Measurements from ENCODE around the gene ZDHHC1.

DNA sequence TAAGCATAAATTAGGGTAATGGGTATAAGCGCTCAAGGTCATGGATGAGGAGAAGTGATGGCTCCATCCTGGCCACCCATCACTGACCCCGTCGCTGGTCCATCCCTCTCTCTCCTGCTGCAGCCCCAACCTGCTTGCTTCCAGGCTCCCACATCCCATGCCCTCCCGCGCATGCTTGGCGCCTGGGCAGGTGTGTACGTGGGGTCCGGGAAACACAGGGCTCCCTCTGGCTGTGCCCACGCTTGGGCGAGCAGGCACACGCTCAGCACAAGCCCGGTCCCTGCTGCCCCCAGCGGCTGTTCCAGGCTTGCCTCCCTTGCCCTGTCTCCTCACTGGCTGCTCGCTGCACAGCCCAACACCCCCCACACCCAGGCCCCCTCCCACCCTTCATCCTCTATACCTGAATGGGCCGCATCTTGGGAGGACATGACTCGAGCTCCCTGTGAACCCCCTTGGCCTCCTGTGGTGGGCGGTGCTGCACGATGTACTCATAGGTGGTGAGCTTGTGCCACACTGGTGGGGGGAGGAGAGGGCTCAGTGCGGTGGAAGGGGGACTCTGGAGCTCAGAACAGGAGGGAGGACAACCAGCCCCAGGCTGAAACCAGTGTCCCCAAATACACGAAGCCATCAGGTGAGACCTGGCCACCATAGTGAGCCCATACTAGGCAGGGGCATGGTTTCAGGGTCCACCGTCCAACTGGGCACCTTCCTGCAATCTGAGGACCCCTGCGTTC, 18.3 kb downstream of the ZDHHC1 start:
- TF ChIP-seq ZNF70 (CRISPR knock-in tag; IDR thresholded peaks at IDR 0.05) (no peak), SNAI2 (CRISPR knock-in tag; IDR thresholded peaks at IDR 0.05) (no peak), ARNTL (CRISPR knock-in tag; IDR thresholded peaks at IDR 0.05; ENCODE audit: borderline replicate concordance, low read depth) (no peak), PPARA (CRISPR knock-in tag; IDR thresholded peaks at IDR 0.05; ENCODE audit: borderline replicate concordance) (no peak), ZFP3 (CRISPR knock-in tag; IDR thresholded peaks at IDR 0.05) (no peak), ZNF565 (CRISPR knock-in tag; conservative IDR thresholded peaks at IDR 0.05; ENCODE audit: low read depth) (no peak), ZC3H10 (CRISPR knock-in tag; IDR thresholded peaks at IDR 0.05) (no peak), TCF4 (CRISPR knock-in tag; IDR thresholded peaks at IDR 0.05; ENCODE audit: borderline replicate concordance) (no peak), RARB (CRISPR knock-in tag; IDR thresholded peaks at IDR 0.05) (no peak), OSR1 (CRISPR knock-in tag; IDR thresholded peaks at IDR 0.05) (no peak)
- TF ChIP-seq, protein P1, sequence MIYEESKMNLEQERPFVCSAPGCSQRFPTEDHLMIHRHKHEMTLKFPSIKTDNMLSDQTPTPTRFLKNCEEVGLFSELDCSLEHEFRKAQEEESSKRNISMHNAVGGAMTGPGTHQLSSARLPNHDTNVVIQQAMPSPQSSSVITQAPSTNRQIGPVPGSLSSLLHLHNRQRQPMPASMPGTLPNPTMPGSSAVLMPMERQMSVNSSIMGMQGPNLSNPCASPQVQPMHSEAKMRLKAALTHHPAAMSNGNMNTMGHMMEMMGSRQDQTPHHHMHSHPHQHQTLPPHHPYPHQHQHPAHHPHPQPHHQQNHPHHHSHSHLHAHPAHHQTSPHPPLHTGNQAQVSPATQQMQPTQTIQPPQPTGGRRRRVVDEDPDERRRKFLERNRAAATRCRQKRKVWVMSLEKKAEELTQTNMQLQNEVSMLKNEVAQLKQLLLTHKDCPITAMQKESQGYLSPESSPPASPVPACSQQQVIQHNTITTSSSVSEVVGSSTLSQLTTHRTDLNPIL (CRISPR knock-in tag; IDR thresholded peaks at IDR 0.05; ENCODE audit: low read depth) = no peak
- TF ChIP-seq, protein P2, sequence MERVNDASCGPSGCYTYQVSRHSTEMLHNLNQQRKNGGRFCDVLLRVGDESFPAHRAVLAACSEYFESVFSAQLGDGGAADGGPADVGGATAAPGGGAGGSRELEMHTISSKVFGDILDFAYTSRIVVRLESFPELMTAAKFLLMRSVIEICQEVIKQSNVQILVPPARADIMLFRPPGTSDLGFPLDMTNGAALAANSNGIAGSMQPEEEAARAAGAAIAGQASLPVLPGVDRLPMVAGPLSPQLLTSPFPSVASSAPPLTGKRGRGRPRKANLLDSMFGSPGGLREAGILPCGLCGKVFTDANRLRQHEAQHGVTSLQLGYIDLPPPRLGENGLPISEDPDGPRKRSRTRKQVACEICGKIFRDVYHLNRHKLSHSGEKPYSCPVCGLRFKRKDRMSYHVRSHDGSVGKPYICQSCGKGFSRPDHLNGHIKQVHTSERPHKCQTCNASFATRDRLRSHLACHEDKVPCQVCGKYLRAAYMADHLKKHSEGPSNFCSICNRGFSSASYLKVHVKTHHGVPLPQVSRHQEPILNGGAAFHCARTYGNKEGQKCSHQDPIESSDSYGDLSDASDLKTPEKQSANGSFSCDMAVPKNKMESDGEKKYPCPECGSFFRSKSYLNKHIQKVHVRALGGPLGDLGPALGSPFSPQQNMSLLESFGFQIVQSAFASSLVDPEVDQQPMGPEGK (CRISPR knock-in tag; IDR thresholded peaks at IDR 0.05; ENCODE audit: borderline replicate concordance) = no peak

Data from SK-N-SH treated with all-trans-retinoic acid at 6 μM for 48 hours (cell line).